ENCODE data around the gene DTX3L. TPM values are rescaled to one million over a fixed set of nuclear protein-coding genes. Genes with fewer than 3 reads are reported as not detected.
A peak's percentile ranks its signal among the peaks of the same experiment; 100 is the strongest.

DTX3L gene
- total RNA-seq, 1 experiment from 2014 or later = 14.7 TPM

DNA sequence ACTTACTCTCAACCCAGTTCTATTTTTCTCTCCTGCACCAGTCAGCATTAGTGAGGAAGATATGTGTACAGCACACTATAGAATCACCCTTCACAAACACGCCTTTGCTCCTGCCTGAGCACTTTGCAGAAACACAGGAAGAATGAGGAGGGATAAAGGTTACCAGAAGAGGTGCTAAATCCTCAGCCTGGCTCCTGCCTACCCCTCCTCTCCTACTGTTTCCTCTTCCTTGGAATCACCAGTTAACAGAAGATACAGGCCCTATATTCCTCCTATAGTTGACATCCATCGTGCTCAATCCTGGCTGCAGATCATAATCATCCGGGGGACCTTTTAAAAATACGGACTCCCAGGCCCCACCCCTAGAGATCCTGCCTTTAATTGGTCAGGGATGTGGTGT lies 42.2 kb downstream of the DTX3L start:
- DNase-seq (ENCODE audit: low read depth) = no peak

DNA sequence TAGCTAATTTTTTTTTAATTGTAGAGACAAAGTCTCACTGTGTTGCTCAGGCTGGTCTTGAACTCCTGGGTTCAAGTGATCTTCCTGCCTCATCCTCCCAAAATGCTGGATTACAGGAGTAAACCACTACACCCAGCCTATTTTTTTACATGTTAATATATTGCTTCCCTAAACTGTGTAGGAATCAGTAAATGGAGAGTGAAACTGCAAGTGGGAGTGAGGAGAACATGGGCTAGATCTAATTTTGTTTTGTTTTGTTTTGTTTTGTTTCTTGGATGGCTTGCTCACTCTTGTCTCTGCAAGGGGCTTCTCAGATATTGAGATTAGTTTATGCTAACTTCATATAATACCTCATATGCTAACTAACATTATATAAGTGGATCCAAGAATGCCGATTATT lies 44.8 kb downstream of the DTX3L start:
- DNase-seq (ENCODE audit: low read depth) = no peak

DNA sequence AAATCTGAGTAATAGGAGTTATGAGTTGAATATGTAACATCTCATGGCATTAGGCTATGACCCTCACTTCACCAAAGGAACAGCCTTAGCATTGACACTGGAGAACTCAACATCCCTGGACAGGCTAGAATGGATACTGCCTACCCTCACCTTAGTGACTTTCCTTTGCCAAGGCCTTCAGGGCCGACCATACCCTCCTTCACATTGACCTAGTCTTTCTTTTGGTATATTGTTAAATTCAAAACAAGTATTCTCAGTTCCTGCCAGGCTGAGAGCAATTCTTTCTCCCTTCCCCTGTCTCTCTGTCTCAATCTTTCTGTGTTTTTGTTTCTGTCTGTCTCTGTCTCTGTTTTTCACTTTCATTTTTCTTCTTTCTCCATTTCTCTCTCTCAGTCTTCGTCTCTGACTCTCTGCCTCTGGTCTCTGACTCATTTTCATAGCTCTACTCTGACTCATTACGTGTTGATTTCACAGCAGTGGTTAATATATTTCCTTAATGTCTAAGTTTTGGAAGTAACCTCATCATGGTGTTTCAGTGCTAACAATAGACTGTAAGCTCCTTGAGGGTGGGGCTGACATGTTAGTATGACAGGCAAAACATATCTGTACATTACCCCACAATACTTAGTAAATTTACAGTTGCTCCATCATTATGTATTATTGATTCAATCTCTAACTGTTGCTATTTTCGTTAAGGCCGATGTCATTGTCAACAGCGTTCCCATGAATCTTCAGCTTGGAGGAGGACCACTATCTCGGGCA lies 45.8 kb downstream of the DTX3L start:
- peak; percentile 69 for DNase-seq (ENCODE audit: low read depth)

DNA sequence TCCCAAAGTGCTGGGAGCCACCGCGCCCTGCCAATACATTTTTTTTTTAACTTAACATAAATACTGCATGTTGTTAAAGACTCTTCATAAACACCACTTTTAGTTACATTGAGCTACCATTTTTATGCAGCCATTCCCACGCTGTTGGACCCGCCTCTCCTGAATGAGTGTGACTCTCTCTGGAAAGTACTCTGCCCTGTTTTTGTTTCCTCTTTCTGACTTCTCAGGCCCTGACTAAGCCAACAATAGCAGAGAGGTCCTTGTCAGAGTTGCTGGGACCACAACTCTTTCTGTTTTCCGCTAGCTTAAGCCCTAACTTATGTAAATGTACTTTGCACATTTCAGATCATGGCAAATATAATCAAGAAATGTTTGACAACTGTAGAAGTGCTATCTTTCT lies 48.6 kb downstream of the DTX3L start:
- no peak for DNase-seq (ENCODE audit: low read depth)

GRCh38 chr3:122615303-122615702 lies 51.2 kb downstream of the DTX3L start:
- DNase-seq (ENCODE audit: low read depth) = no peak

DNA sequence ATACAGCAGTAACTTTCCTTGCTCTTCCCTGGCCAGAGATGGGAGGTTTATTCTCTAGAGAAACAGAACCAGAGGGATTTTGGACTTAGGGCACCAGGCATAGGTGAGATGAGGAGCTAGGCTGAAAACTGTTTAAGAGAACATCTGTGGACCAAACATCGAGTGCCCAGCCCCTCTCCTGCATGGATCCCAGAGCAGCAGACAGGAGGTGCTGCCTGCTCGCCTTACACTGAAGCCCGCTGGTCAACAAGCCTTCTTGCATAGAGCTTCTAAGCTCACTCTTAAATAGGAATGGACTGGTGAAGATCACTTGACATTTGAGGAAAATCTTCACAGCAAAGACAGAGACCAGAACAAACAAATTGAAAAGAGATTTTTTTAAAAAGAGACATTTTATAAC lies 54.5 kb downstream of the DTX3L start:
- no peak for DNase-seq (ENCODE audit: low read depth)

DNA sequence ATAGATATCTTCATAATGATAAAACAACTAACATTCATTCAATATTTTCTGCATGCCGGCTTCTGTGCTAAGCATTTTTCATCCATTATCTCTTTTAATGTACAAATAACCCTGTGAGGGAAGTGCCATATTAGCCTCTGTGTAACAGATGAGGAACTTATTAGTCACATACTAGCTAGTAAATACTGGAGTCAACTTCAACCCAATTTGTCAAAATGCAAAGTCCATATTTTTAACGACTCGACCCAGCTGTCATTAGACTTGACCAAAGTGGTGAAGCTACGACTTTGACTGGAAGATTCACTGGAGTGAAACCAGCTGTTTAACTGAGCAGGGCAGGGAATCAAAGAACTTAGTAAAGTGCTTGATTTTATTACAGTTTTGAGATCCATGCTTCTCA lies 54.9 kb downstream of the DTX3L start:
- DNase-seq (ENCODE audit: low read depth) = no peak

DNA sequence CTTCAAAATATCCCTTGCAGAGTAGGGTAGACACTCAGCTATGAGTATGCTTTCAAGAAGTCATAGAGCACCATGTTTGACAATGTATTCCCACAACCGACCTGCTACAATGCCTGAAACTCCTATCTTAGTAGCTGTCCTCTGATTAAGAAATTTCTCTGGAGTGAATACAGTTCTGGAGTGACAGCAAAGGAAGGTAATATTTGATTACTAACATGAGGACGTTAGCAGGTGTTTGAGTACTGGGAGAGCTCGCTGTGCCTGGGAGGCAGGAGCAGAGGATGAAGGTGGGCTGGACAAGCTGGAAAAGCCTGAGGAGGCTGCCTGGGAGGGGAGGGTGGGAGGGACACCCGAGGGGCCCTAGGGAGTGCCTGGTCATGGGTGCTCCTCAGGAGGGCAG lies 56.3 kb downstream of the DTX3L start:
- DNase-seq (ENCODE audit: low read depth) = no peak

DNA sequence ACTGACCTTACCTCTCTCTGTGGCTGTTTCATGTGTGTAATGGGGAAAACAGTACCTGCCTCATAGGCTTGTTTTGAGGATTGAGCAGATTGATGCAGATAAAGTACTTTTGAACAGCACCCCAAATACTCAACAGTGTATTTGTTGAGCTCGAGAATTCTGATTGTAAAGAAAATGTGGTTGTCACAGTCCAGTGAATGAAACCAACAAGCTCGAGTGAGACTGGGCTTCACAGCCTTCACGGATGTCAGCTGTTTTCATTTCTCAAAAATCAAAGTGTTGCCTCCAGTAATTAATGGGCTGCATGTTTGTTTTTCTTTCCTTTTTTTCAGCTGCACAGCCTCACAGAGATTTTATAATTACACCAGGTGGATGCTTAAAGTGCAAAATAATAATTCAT lies 57.0 kb downstream of the DTX3L start:
- DNase-seq (ENCODE audit: low read depth) = no peak

GRCh38 chr3:122623031-122623829 lies 59.1 kb downstream of the DTX3L start:
- DNase-seq (ENCODE audit: low read depth) = no peak

Other genes starting within 250 kb of the DTX3L start
- not detected in 2 replicates for gene CSTA, start 239.1 kb upstream of the DTX3L start, total RNA-seq (2014; rRNA removed; shearing (Covaris generic))
- 106 and 134 TPM in 2 replicates for gene MIX23, start 181.1 kb upstream of the DTX3L start, total RNA-seq (2014; rRNA removed; shearing (Covaris generic))
- gene FAM162A, start 180.2 kb upstream of the DTX3L start, total RNA-seq (2014; rRNA removed; shearing (Covaris generic)) = 25.2 and 52.5 TPM in 2 replicates
- gene WDR5B, start 148.3 kb upstream of the DTX3L start, total RNA-seq (2014; rRNA removed; shearing (Covaris generic)) = 6.2 and 6.5 TPM in 2 replicates
- 21.5 and 32.1 TPM in 2 replicates for gene KPNA1, start 49.4 kb upstream of the DTX3L start, total RNA-seq (2014; rRNA removed; shearing (Covaris generic))
- 11.9 and 26.3 TPM in 2 replicates for gene PARP9, start within 50 bp of the DTX3L start, total RNA-seq (2014; rRNA removed; shearing (Covaris generic))
- gene PARP15, start 13.3 kb downstream of the DTX3L start, total RNA-seq (2014; rRNA removed; shearing (Covaris generic)) = under 0.01 TPM in 1 of 2 replicates, not detected in the other
- gene PARP14, start 116.5 kb downstream of the DTX3L start, total RNA-seq (2014; rRNA removed; shearing (Covaris generic)) = 36.9 and 57.2 TPM in 2 replicates
- gene HSPBAP1, start 229.5 kb downstream of the DTX3L start, total RNA-seq (2014; rRNA removed; shearing (Covaris generic)) = 11.7 and 12.7 TPM in 2 replicates
- gene SLC49A4, start 230.7 kb downstream of the DTX3L start, total RNA-seq (2014; rRNA removed; shearing (Covaris generic)) = 17.5 and 18.3 TPM in 2 replicates

All from Daoy (cell line).